Mesenchymal stem cell (in vitro differentiated cells and primary cell): ENCODE results near the gene ABO.

Source experiments
- DNase-seq: peaks from one replicate; pipeline ENCODE4 v3.0.0-alpha.2; 2013
- H2AFZ ChIP-seq: one replicate; pipeline ENCODE4 v1.6.1; 2013; ENCODE audit warnings: low read depth, mild to moderate bottlenecking, control low read depth, inconsistent platforms, low read length, moderate library complexity
- H2AK5ac ChIP-seq: 2 replicates; pipeline ENCODE4 v1.6.1; 2013; ENCODE audit warnings: low read length, moderate library complexity, mild to moderate bottlenecking, inconsistent platforms; ENCODE audit not compliant: severe bottlenecking
- H2BK120ac ChIP-seq: one replicate; pipeline ENCODE4 v1.6.1; 2013; ENCODE audit warnings: low read depth, mild to moderate bottlenecking, inconsistent platforms, low read length, moderate library complexity
- H2BK12ac ChIP-seq, 2 experiments: one replicate each; pipeline ENCODE4 v1.6.1; 2013; ENCODE audit warnings: inconsistent platforms in 2 of 2, low read length in 2 of 2, mild to moderate bottlenecking in 2 of 2, moderate library complexity in 2 of 2, control low read depth in 1 of 2
- H2BK15ac ChIP-seq: one replicate; pipeline ENCODE4 v1.6.1; 2013; ENCODE audit warnings: mild to moderate bottlenecking, low read depth, inconsistent platforms; ENCODE audit not compliant: poor library complexity, severe bottlenecking
- H2BK5ac ChIP-seq: 2 replicates; pipeline ENCODE4 v1.6.1; 2013; ENCODE audit warnings: low read depth, mild to moderate bottlenecking, low read length, control low read depth, inconsistent platforms; ENCODE audit not compliant: poor library complexity, severe bottlenecking
- H3K14ac ChIP-seq, 2 experiments: one replicate each; pipeline ENCODE4 v1.6.1; 2013; ENCODE audit warnings: inconsistent platforms in 2 of 2, low read length in 2 of 2, control low read depth in 1 of 2, mild to moderate bottlenecking in 1 of 2, moderate library complexity in 1 of 2
- H3K18ac ChIP-seq, 2 experiments: one replicate each; pipeline ENCODE4 v1.6.1; 2013; ENCODE audit warnings: inconsistent platforms in 2 of 2, low read length in 2 of 2, control low read depth in 1 of 2, low read depth in 1 of 2, mild to moderate bottlenecking in 1 of 2
- H3K23ac ChIP-seq, 2 experiments: one replicate each; pipeline ENCODE4 v1.6.1; 2013; ENCODE audit warnings: inconsistent platforms in 2 of 2, low read length in 2 of 2, mild to moderate bottlenecking in 2 of 2, moderate library complexity in 2 of 2, control low read depth in 1 of 2
- H3K27ac ChIP-seq: 2 replicates; pipeline ENCODE4 v1.5.1; 2013; ENCODE audit warnings: mild to moderate bottlenecking, moderate library complexity, low read length, control low read depth, inconsistent platforms; ENCODE audit not compliant: poor library complexity, severe bottlenecking
- H3K27me3 ChIP-seq, 2 experiments: 2 replicates each; pipeline versions ENCODE4 v1.6.1 to v1.7.0; 2013; ENCODE audit warnings: low read length in 2 of 2, mild to moderate bottlenecking in 2 of 2, moderate library complexity in 2 of 2, control low read depth in 1 of 2, inconsistent platforms in 1 of 2; ENCODE audit not compliant: control insufficient read depth in 1 of 2, insufficient read depth in 1 of 2
- H3K36me3 ChIP-seq, 2 experiments: 2 replicates each; pipeline versions ENCODE4 v1.6.1 to v1.7.0; 2013; ENCODE audit warnings: low read length in 2 of 2, control low read depth in 1 of 2, inconsistent platforms in 1 of 2, low read depth in 1 of 2, mild to moderate bottlenecking in 1 of 2; ENCODE audit not compliant: insufficient read depth in 2 of 2, control insufficient read depth in 1 of 2
- H3K4ac ChIP-seq, 2 experiments: one replicate each; pipeline ENCODE4 v1.6.1; 2013; ENCODE audit warnings: inconsistent platforms in 2 of 2, low read length in 2 of 2, mild to moderate bottlenecking in 2 of 2, moderate library complexity in 2 of 2, control low read depth in 1 of 2, low read depth in 1 of 2
- H3K4me1 ChIP-seq: 2 replicates; pipeline ENCODE4 v1.6.1; 2013; ENCODE audit warnings: low read depth, low read length, control low read depth; ENCODE audit not compliant: control insufficient read depth, insufficient read depth
- H3K4me2 ChIP-seq: 2 replicates; pipeline ENCODE4 v1.6.1; 2013; ENCODE audit warnings: low read length, mild to moderate bottlenecking, inconsistent platforms; ENCODE audit not compliant: poor library complexity, severe bottlenecking
- H3K4me3 ChIP-seq, 2 experiments: 2 replicates each; pipeline versions ENCODE4 v1.5.1 to v1.7.0; 2013; ENCODE audit warnings: low read length in 2 of 2, mild to moderate bottlenecking in 2 of 2, control low read depth in 1 of 2, low read depth in 1 of 2; ENCODE audit not compliant: insufficient read depth in 1 of 2
- H3K79me1 ChIP-seq: replicated peaks from 2 replicates; pipeline ENCODE4 v1.6.1; 2013; ENCODE audit warnings: mild to moderate bottlenecking, control low read depth, low read length, inconsistent platforms; ENCODE audit not compliant: poor library complexity, severe bottlenecking
- H3K9ac ChIP-seq: 2 replicates; pipeline ENCODE4 v1.7.0; 2013; ENCODE audit warnings: mild to moderate bottlenecking, low read length, moderate library complexity
- H3K9me3 ChIP-seq: 2 replicates; pipeline ENCODE4 v1.7.0; 2013; ENCODE audit warnings: mild to moderate bottlenecking, low read length; ENCODE audit not compliant: control insufficient read depth
- H4K8ac ChIP-seq: one replicate; pipeline ENCODE4 v1.6.1; 2013; ENCODE audit warnings: inconsistent platforms, mild to moderate bottlenecking, low read length, moderate library complexity
- H4K91ac ChIP-seq: one replicate; pipeline ENCODE4 v1.6.1; 2013; ENCODE audit warnings: mild to moderate bottlenecking, low read length, inconsistent platforms
- WGBS: methylation state at CpG from one replicate; pipeline ENCODE4 v1.1.7; 2013; ENCODE audit warnings: mixed read lengths; 5-methylcytosine and 5-hydroxymethylcytosine counted together

ABO gene

GRCh38 chr9:133276923-133277322 lies 1.9 kb upstream of the ABO start:
- Histone ChIP-seq H3K4ac (no peak overlapping the region), H2AFZ (no peak overlapping the region), H2BK120ac (no peak overlapping the region), H2AK5ac (no peak overlapping the region), H2BK12ac (no peak overlapping the region), H3K9ac (no peak overlapping the region), H2BK5ac (no peak overlapping the region), H3K4me1 (peaks cover 8% of the 10 kb centered on the region), H3K9me3 (peaks cover 6% of the 10 kb centered on the region), H3K27ac (no peak overlapping the region), H3K79me1 (no peaks in the 10 kb centered on the region), H3K18ac (no peak overlapping the region), H3K4me3 (no peak overlapping the region), H3K14ac (no peak overlapping the region), H2BK15ac (no peak overlapping the region), H3K4me2 (no peak overlapping the region), H4K91ac (no peak overlapping the region), H3K36me3 (no peaks in the 10 kb centered on the region), H4K8ac (no peak overlapping the region), H3K27me3 (peaks cover 61 to 83% of the 10 kb centered on the region in 2 experiments), H3K23ac (no peak overlapping the region)
- 88% methylated on average over 9 of the region's 9 CpGs for WGBS
- DNase-seq: no peak

GRCh38 chr9:133276001-133276884 lies 1.2 kb upstream of the ABO start:
- peaks cover 8% of the 10 kb centered on the region for H3K4me1 ChIP-seq
- H3K36me3 ChIP-seq: no peaks in the 10 kb centered on the region
- H3K9ac ChIP-seq: no peak overlapping the region
- no peak overlapping the region for H2BK120ac ChIP-seq
- peaks cover 59 to 85% of the 10 kb centered on the region in 2 experiments for H3K27me3 ChIP-seq
- H2BK5ac ChIP-seq: no peak overlapping the region
- H3K14ac ChIP-seq: no peak overlapping the region
- no peak overlapping the region for H4K8ac ChIP-seq
- no peak overlapping the region for H3K4me3 ChIP-seq
- H3K9me3 ChIP-seq: peaks cover 3% of the 10 kb centered on the region
- no peak overlapping the region for H4K91ac ChIP-seq
- no peak for DNase-seq
- H3K79me1 ChIP-seq: no peaks in the 10 kb centered on the region
- H3K23ac ChIP-seq: no peak overlapping the region
- no peak overlapping the region for H2AK5ac ChIP-seq
- H2AFZ ChIP-seq: no peak overlapping the region
- H2BK12ac ChIP-seq: no peak overlapping the region
- no peak overlapping the region for H3K4me2 ChIP-seq
- H3K27ac ChIP-seq: no peak overlapping the region
- 66% methylated on average over 28 of the region's 33 CpGs for WGBS
- no peak overlapping the region for H3K4ac ChIP-seq
- H2BK15ac ChIP-seq: no peak overlapping the region
- H3K18ac ChIP-seq: no peak overlapping the region

GRCh38 chr9:133274236-133275104 lies 531 bp downstream of the ABO start:
- Histone ChIP-seq H2BK120ac (no peak overlapping the region), H3K9ac (no peak overlapping the region), H3K18ac (no peak overlapping the region), H3K4me2 (no peak overlapping the region), H3K4me1 (peaks cover 8% of the 10 kb centered on the region), H2AFZ (no peak overlapping the region), H2BK15ac (no peak overlapping the region), H3K9me3 (no peaks in the 10 kb centered on the region), H3K4ac (no peak overlapping the region), H3K36me3 (no peaks in the 10 kb centered on the region), H4K8ac (no peak overlapping the region), H2BK5ac (no peak overlapping the region), H3K14ac (peak overlapping the region in 1 of 2 experiments; percentile 28), H2AK5ac (no peak overlapping the region), H3K79me1 (no peaks in the 10 kb centered on the region), H4K91ac (no peak overlapping the region), H3K27me3 (peaks cover 50 to 82% of the 10 kb centered on the region in 2 experiments), H3K4me3 (no peak overlapping the region), H3K23ac (no peak overlapping the region), H3K27ac (no peak overlapping the region), H2BK12ac (no peak overlapping the region)
- no peak for DNase-seq
- WGBS: 47% methylated on average over 57 of the region's 60 CpGs

- Histone ChIP-seq H4K91ac (no peak overlapping the region), H3K27ac (no peak overlapping the region), H2AFZ (no peak overlapping the region), H3K9me3 (no peaks in the 10 kb centered on the region), H2BK12ac (no peak overlapping the region), H3K36me3 (no peaks in the 10 kb centered on the region), H3K79me1 (no peaks in the 10 kb centered on the region), H2BK5ac (no peak overlapping the region), H3K27me3 (peaks cover 50 to 80% of the 10 kb centered on the region in 2 experiments), H2AK5ac (no peak overlapping the region), H3K4me2 (no peak overlapping the region), H2BK15ac (no peak overlapping the region), H3K9ac (no peak overlapping the region), H4K8ac (no peak overlapping the region), H3K4me1 (peaks cover 8% of the 10 kb centered on the region), H3K14ac (no peak overlapping the region), H3K23ac (no peak overlapping the region), H3K18ac (no peak overlapping the region), H3K4ac (no peak overlapping the region), H2BK120ac (no peak overlapping the region), H3K4me3 (no peak overlapping the region)
- WGBS: 86% methylated on average over 11 of the region's 11 CpGs
- DNase-seq: no peak
These were observed 1.2 kb downstream of the ABO start for GRCh38 chr9:133273819-133274218.
